Thoracic aorta (tissue), 2 donors: ENCODE data around the gene PBLD. TPM values are rescaled to one million over a fixed set of nuclear protein-coding genes. Genes with fewer than 3 reads are reported as not detected.

ENCODE experiments used
- ATAC-seq: fragments of 150-250 bp; one replicate; pipeline ENCODE4 v1.8.0; 2017; ENCODE audit warnings: low read depth; ENCODE audit not compliant: insufficient number of reproducible peaks, low FRiP score
- DNase-seq: peaks from one replicate; pipeline ENCODE4 v3.0.0-alpha.2; 2020; ENCODE audit warnings: low spot score
- H3K27ac ChIP-seq, 2 donors: fragments of 200-600 bp; sonication (generic); 1 replicate in 1 of 2; 2 replicates in 1 of 2; pipeline ENCODE4 v1.5.1; 2016; ENCODE audit warnings: mild to moderate bottlenecking in 2 of 2, moderate library complexity in 2 of 2
- H3K27me3 ChIP-seq: fragments of 200-600 bp; sonication (generic); replicated peaks from 2 replicates; pipeline ENCODE4 v1.6.0; 2016; ENCODE audit warnings: mild to moderate bottlenecking; ENCODE audit not compliant: insufficient read depth
- H3K36me3 ChIP-seq: fragments of 200-600 bp; sonication (generic); one replicate; pipeline ENCODE4 v1.5.1; 2016
- H3K4me1 ChIP-seq, 2 donors: fragments of 200-600 bp; sonication (generic); 1 replicate in 1 of 2; 2 replicates in 1 of 2; pipeline versions ENCODE4 v1.5.1 to v1.6.0; 2016; ENCODE audit warnings: low read depth in 2 of 2, mild to moderate bottlenecking in 1 of 2; ENCODE audit not compliant: control insufficient read depth in 1 of 2
- H3K4me3 ChIP-seq: fragments of 200-600 bp; sonication (generic); 2 replicates; pipeline ENCODE4 v1.5.1; 2016; ENCODE audit warnings: mild to moderate bottlenecking
- H3K9me3 ChIP-seq: fragments of 200-600 bp; sonication (generic); 2 replicates; pipeline ENCODE4 v1.5.1; 2016
- total RNA-seq, 2 donors: library from RNA; depleted of rRNA; stranded (reverse); fragments of >200 nt; gene quantifications; one replicate each; pipeline versions ENCODE4 v1.1.0 to v1.2.3, GENCODE V29; 2016
- TF ChIP-seq, protein P1 (sequence below): fragments of 200-600 bp; sonication (generic); IDR thresholded peaks from one replicate; pipeline ENCODE4 v1.5.1; 2019; ENCODE audit warnings: antibody characterized with exemption

PBLD gene
- total RNA-seq, 2 donors from 2014 or later: 8.0 to 9.5 TPM

DNA sequence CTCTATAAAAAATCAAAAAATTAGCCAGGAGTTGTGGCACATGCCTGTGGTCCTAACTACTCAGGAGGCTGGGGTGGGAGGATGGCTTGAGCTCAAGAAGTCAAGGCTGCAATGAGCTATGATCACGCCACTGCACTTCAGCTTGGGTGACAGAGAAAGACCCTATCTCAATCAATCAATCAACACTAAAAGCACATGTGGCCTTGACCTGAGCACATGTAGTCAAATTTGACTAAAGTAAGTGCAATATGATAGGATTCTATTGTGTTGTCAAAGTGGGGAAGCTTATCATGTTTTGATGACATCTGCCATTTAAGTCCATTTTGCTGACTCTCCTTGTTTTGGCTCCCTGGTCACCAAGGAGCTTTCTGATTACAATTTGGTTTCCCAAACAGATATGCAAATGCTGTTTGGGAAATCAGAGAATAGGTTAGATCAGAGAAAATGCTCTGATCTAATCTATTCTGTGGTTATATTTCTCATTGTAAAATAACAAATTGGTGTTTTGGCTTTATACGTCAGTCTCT is 57.1 kb downstream of the PBLD start:
- H3K4me1 ChIP-seq: no peaks in the 10 kb centered on the region
- no peaks in the 10 kb centered on the region for H3K36me3 ChIP-seq
- no peak overlapping the region for H3K27ac ChIP-seq
- no peak overlapping the region for H3K4me3 ChIP-seq
- ATAC-seq: no peak
- H3K27me3 ChIP-seq: no peaks in the 10 kb centered on the region
- no peak for DNase-seq
- H3K9me3 ChIP-seq: no peaks in the 10 kb centered on the region
- TF ChIP-seq, protein P1, sequence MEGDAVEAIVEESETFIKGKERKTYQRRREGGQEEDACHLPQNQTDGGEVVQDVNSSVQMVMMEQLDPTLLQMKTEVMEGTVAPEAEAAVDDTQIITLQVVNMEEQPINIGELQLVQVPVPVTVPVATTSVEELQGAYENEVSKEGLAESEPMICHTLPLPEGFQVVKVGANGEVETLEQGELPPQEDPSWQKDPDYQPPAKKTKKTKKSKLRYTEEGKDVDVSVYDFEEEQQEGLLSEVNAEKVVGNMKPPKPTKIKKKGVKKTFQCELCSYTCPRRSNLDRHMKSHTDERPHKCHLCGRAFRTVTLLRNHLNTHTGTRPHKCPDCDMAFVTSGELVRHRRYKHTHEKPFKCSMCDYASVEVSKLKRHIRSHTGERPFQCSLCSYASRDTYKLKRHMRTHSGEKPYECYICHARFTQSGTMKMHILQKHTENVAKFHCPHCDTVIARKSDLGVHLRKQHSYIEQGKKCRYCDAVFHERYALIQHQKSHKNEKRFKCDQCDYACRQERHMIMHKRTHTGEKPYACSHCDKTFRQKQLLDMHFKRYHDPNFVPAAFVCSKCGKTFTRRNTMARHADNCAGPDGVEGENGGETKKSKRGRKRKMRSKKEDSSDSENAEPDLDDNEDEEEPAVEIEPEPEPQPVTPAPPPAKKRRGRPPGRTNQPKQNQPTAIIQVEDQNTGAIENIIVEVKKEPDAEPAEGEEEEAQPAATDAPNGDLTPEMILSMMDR: no peak

GRCh38 chr10:68272833-68273232 is 59.9 kb downstream of the PBLD start:
- Histone ChIP-seq H3K27me3 (no peaks in the 10 kb centered on the region), H3K4me3 (no peak overlapping the region), H3K27ac (no peak overlapping the region), H3K4me1 (no peaks in the 10 kb centered on the region), H3K9me3 (no peaks in the 10 kb centered on the region), H3K36me3 (no peaks in the 10 kb centered on the region)
- TF ChIP-seq, protein P1: no peak
- ATAC-seq: no peak
- no peak for DNase-seq

- ATAC-seq: no peak
Measured at GRCh38 chr10:68271196-68271882, 61.4 kb downstream of the PBLD start.

DNA sequence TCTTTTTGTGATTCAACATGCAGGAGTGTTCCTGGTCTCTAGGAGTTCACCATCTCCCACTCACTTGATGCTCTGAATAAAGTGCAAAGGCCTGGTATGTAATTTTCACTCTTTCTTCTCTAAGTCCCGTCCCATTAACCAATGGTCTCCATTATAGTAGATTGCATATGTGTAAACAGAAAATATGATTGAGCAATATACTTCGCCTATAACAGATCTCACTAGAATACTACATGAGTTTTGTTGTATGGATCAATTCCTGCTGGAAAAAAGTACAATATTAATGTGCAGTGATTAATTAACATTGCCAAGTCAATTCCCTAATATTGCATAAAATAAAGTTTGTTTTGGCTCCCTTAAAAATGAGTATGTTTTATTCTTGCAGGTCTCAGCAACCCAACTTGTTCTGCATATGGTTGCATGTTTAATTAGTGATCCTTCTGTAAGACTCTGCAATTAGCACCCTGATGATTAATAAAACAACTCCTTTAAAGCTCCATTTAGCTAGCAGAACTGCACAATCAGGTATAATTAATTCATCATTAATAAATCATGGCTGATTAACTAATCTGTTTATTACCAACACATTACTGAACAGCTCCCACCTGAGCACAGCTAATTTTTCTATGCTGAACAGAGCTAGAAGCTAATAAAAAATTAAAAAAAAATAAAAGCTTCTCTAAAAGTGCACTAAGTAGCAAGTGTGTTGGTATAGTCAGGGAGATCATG is 63.0 kb downstream of the PBLD start:
- Histone ChIP-seq H3K27me3 (no peaks in the 10 kb centered on the region), H3K4me1 (no peaks in the 10 kb centered on the region), H3K36me3 (no peaks in the 10 kb centered on the region), H3K27ac (no peak overlapping the region), H3K9me3 (no peaks in the 10 kb centered on the region), H3K4me3 (no peak overlapping the region)
- ATAC-seq (no peak), DNase-seq (no peak)
- TF ChIP-seq, protein P1: no peak

More at GRCh38 chr10:68271196-68271882, 61.4 kb downstream of the PBLD start:
- DNase-seq: no peak
- H3K27me3 ChIP-seq: no peaks in the 10 kb centered on the region
- H3K27ac ChIP-seq: no peak overlapping the region
- no peaks in the 10 kb centered on the region for H3K4me1 ChIP-seq
- TF ChIP-seq, protein P1: no peak
- no peaks in the 10 kb centered on the region for H3K36me3 ChIP-seq
- no peaks in the 10 kb centered on the region for H3K9me3 ChIP-seq
- no peak overlapping the region for H3K4me3 ChIP-seq

GRCh38 chr10:68261132-68261856 is 71.4 kb downstream of the PBLD start:
- Histone ChIP-seq H3K4me1 (no peaks in the 10 kb centered on the region), H3K4me3 (no peak overlapping the region), H3K9me3 (no peaks in the 10 kb centered on the region), H3K36me3 (no peaks in the 10 kb centered on the region), H3K27me3 (no peaks in the 10 kb centered on the region), H3K27ac (no peak overlapping the region)
- ATAC-seq (no peak), DNase-seq (no peak)
- TF ChIP-seq, protein P1: no peak
